Myocyte (in vitro differentiated cells): ENCODE results near the gene STAC2. TPM values are rescaled to one million over a fixed set of nuclear protein-coding genes. Genes with fewer than 3 reads are reported as not detected.

ENCODE experiments used
- DNase-seq: peaks from one replicate; pipeline ENCODE4 v3.0.0-alpha.2; 2012; ENCODE audit warnings: low read depth
- total RNA-seq: library from RNA; depleted of rRNA; stranded (reverse); fragments of >200 nt; gene quantifications from 2 replicates; pipeline ENCODE4 v1.2.3, GENCODE V29; 2014

Gene STAC2
- total RNA-seq, 1 donor from 2014 or later = 0.11 TPM

DNA sequence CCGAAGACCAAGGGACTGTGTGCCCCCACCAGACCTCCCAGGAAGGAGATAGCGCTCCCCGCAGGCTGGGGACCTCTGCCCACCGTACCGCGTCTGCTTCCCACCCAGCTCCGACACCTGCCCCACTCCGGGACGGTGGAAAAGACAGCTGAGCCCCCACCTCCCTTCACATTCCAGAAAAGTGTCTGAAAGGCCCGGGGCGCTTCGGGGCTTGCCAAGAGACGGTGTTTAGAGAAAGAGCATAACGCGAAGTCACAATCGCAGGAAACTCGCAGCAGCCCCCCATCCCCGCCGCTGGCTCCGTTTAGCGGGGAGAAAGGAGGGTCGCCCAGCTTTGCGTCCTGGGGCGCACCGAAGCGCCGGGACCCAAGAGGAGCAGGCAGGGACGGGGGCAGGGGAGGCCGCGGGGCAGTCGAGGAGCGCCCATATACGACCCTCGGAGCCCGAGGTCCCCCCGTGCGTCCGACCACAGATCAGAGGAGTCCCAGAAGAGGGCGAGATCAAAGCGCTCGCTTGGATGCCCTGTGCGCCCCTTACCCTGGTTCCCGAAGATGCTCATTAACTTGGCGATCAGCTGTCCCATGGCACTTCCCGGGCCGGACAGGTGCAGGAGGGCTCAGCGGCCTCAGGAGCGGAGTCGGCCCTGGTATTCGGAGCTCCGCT, 60.4 kb downstream of the STAC2 start:
- no peak for DNase-seq

DNA sequence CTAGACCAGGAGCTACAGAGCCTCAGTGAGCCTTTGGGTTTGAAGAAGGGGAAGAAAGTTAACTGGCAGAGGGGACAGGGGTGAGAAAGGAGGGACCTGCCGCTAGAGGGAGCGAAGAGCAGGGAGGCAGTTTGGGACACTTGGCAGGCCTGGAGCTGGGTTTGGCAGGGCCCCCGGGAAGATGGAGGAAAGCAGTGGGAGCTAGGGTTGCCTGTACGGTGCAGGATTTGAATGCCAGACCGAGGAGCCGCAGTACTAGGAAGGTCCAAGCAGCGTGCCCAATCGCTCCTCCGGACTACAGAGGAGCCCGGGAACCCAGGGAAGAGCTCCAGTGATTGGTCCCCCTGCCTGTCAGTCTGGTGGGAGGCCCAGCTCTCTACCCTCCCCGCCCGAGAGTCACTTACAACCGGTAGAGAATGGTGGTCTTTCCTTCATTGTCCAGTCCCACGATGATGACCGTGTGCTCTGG, 61.0 kb downstream of the STAC2 start:
- DNase-seq = peak; percentile 87

DNA sequence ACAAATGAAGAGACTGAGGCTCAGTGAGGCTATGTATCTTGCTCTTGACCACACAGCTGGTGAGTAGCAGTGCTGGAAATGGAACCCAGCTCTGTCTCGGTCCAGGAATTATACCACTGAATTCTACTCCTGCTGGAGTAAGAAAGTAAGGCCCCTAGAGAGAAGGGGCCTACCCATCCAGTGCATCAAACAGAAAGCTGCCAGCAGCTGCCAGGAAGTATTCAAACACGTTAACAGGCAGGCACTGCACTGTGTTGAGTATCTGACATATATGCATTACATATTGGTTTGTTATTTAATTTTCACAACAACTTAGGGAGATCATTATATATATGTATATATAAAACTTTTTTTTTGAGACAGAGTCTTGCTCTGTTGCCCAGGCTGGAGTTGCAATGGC, 63.8 kb downstream of the STAC2 start:
- DNase-seq = no peak

Other genes starting within 250 kb of the STAC2 start
- gene PLXDC1, start 74.3 kb downstream of the STAC2 start, total RNA-seq = 49.7 and 65.3 TPM in 2 replicates
- not detected in 2 replicates for gene ARL5C, start 59.8 kb downstream of the STAC2 start, total RNA-seq
- gene CACNB1, start 28.3 kb downstream of the STAC2 start, total RNA-seq = 190 and 408 TPM in 2 replicates
- gene RPL19, start 25.7 kb downstream of the STAC2 start, total RNA-seq = 1,695 and 1,875 TPM in 2 replicates
- 9.4 and 11.2 TPM in 2 replicates for gene FBXL20, start 175.7 kb upstream of the STAC2 start, total RNA-seq
- 20.8 and 22.2 TPM in 2 replicates for gene MED1, start 225.3 kb upstream of the STAC2 start, total RNA-seq
- gene CDK12, start 235.5 kb upstream of the STAC2 start, total RNA-seq = 28.6 and 29.9 TPM in 2 replicates